K562 (cell line): ENCODE results near the gene ACSS1.

Experiments
- ASH1L ChIP-seq: fragments of 450-650 bp; IDR thresholded peaks from 2 replicates; pipeline ENCODE4 v1.6.1; 2018; ENCODE audit warnings: borderline replicate concordance, mild to moderate bottlenecking, low read depth; ENCODE audit not compliant: partially characterized antibody
- EP300 ChIP-seq: IDR thresholded peaks from 2 replicates; pipeline ENCODE4 v1.6.1; 2012; ENCODE audit warnings: low read length, improper control_type of control experiment
- FOXP1 ChIP-seq: sonication (generic); formaldehyde crosslinking; IDR thresholded peaks from 2 replicates; pipeline ENCODE4 v1.8.0; 2022; ENCODE audit warnings: mild to moderate bottlenecking, missing genetic modification reagents
- POLR2AphosphoS2 ChIP-seq: IDR thresholded peaks from 2 replicates; pipeline ENCODE4 v1.6.1; 2012; ENCODE audit warnings: low read length, improper control_type of control experiment
- TARDBP ChIP-seq: fragments of 450-650 bp; IDR thresholded peaks from 2 replicates; pipeline ENCODE4 v1.6.1; 2016
- TEAD1 ChIP-seq, 2 experiments: fragments of 450-650 bp in 1 of 2; sonication (generic) in 1 of 2; formaldehyde crosslinking; IDR thresholded peaks; 2 replicates each; pipeline versions ENCODE4 v1.4.0 to v1.8.0; 2020 to 2022; ENCODE audit warnings: mild to moderate bottlenecking in 2 of 2, missing genetic modification reagents in 1 of 2
- TFAP4 ChIP-seq: sonication (generic); formaldehyde crosslinking; IDR thresholded peaks from 2 replicates; pipeline ENCODE4 v1.8.0; 2022; ENCODE audit warnings: missing genetic modification reagents, mild to moderate bottlenecking, moderate library complexity, borderline replicate concordance
- THRB ChIP-seq: fragments of 450-650 bp; formaldehyde crosslinking; conservative IDR thresholded peaks from 2 replicates; pipeline ENCODE4 v1.4.0; 2022; ENCODE audit warnings: mild to moderate bottlenecking, missing genetic modification characterization
- ZBTB33 ChIP-seq: sonication (generic); formaldehyde crosslinking; IDR thresholded peaks from 2 replicates; pipeline ENCODE4 v1.8.1; 2023; ENCODE audit warnings: mild to moderate bottlenecking, missing genetic modification reagents

- TF ChIP-seq EP300 (no peak), ASH1L (no peak), POLR2AphosphoS2 (no peak), TFAP4 (CRISPR knock-in tag) (no peak), FOXP1 (CRISPR knock-in tag) (no peak), ZBTB33 (CRISPR knock-in tag) (no peak), TEAD1 (CRISPR knock-in tag; IDR thresholded peaks at IDR 0.05) (no peak), TARDBP (no peak), THRB (CRISPR knock-in tag) (no peak)
Observed at GRCh38 chr20:24983896-24984295, 74.0 kb downstream of the ACSS1 start.
